Endothelial cell (in vitro differentiated cells): ENCODE results near the gene PCDHA6. TPM values are rescaled to one million over a fixed set of nuclear protein-coding genes. Genes with fewer than 3 reads are reported as not detected.
"Not testable (repeated sequence)": the region's sequence is repeated elsewhere in the genome, so short reads cannot be mapped to it uniquely, and the experiment has no call there.

ENCODE experiments used
- DNase-seq: peaks from one replicate; pipeline ENCODE4 v3.0.0; 2021; ENCODE audit warnings: low spot score
- H3K27ac Mint-ChIP-seq: one replicate; pipeline ENCODE4 v1.8.0; 2021; ENCODE audit warnings: mixed read lengths, inconsistent platforms; ENCODE audit not compliant: unreplicated experiment
- H3K27me3 Mint-ChIP-seq: one replicate; pipeline ENCODE4 v1.8.0; 2021; ENCODE audit warnings: mild to moderate bottlenecking, moderate library complexity, mixed read lengths, inconsistent platforms; ENCODE audit not compliant: unreplicated experiment
- H3K36me3 Mint-ChIP-seq: one replicate; pipeline ENCODE4 v1.8.0; 2021; ENCODE audit warnings: mild to moderate bottlenecking, low read depth, mixed read lengths, inconsistent platforms; ENCODE audit not compliant: unreplicated experiment
- H3K4me1 Mint-ChIP-seq: one replicate; pipeline ENCODE4 v1.8.0; 2021; ENCODE audit warnings: mild to moderate bottlenecking, mixed read lengths, inconsistent platforms; ENCODE audit not compliant: unreplicated experiment
- H3K4me3 Mint-ChIP-seq: one replicate; pipeline ENCODE4 v1.8.0; 2021; ENCODE audit warnings: mild to moderate bottlenecking, mixed read lengths, inconsistent platforms; ENCODE audit not compliant: unreplicated experiment
- H3K9me3 Mint-ChIP-seq: one replicate; pipeline ENCODE4 v1.8.0; 2021; ENCODE audit warnings: mixed read lengths, inconsistent platforms; ENCODE audit not compliant: unreplicated experiment
- CTCF ChIP-seq: fragments of 200-600 bp; sonication (generic); IDR thresholded peaks from one replicate; pipeline ENCODE4 v1.5.0; 2021; ENCODE audit warnings: antibody characterized with exemption; ENCODE audit not compliant: unreplicated experiment
- total RNA-seq: library from RNA; stranded (reverse); fragmentation: NEBNext Ultra II Directional; extraction: Animal tissue kit (Norgen Biotek cat#: 25700); gene quantifications from one replicate; pipeline ENCODE4 v1.2.1, GENCODE V29; 2021; ENCODE audit not compliant: unreplicated experiment

PCDHA6 gene
- total RNA-seq, 1 donor from 2014 or later: 2.3 TPM

DNA sequence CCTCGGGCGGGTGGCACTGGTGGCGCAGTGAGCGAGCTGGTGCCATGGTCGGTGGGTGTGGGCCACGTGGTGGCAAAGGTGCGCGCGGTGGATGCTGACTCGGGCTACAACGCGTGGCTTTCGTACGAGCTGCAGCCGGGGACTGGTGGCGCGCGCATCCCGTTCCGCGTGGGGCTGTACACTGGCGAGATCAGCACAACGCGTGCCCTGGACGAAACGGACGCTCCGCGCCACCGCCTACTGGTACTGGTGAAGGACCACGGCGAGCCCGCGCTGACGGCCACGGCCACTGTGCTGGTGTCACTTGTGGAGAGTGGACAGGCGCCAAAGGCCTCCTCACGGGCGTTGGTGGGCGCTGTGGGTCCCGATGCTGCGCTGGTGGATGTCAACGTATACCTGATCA, 18.9 kb upstream of the PCDHA6 start:
- peaks cover 2% of the 10 kb centered on the region for H3K27me3 Mint-ChIP-seq
- no peaks in the 10 kb centered on the region for H3K9me3 Mint-ChIP-seq
- H3K36me3 Mint-ChIP-seq: peaks cover 7% of the 10 kb centered on the region
- H3K4me3 Mint-ChIP-seq: no peak overlapping the region
- H3K27ac Mint-ChIP-seq: no peak overlapping the region
- peaks cover 10% of the 10 kb centered on the region for H3K4me1 Mint-ChIP-seq
- no peak for TF ChIP-seq CTCF
- no peak for DNase-seq

GRCh38 chr5:140821375-140822280, 6.1 kb upstream of the PCDHA6 start, which contains the start of gene PCDHA5:
Gene PCDHA5, plus strand, starts transcription at chr5:140821613.
- no peak within 1 kb of the TSS for H3K4me3 Mint-ChIP-seq
- H3K4me1 Mint-ChIP-seq: no peaks in the 10 kb centered on the region
- no peaks in the 10 kb centered on the region for H3K9me3 Mint-ChIP-seq
- no peaks in the 10 kb centered on the region for H3K27me3 Mint-ChIP-seq
- peaks cover 12% of the 10 kb centered on the region for H3K36me3 Mint-ChIP-seq
- no peak within 1 kb of the TSS for H3K27ac Mint-ChIP-seq
- no peak for DNase-seq
- TF ChIP-seq CTCF: no peak

DNA sequence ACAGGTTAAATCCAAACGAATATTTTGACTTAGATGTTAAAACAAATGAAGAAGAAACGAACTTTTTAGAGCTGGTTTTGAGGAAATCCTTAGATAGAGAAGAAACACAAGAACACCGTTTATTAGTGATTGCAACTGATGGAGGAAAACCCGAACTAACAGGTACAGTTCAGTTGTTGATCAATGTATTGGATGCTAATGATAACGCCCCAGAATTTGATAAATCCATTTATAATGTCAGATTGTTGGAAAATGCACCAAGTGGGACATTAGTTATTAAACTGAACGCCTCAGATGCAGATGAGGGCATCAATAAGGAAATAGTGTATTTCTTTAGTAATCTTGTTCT, 5.5 kb upstream of the PCDHA6 start:
- Mint-ChIP-seq H3K4me3 (no peak overlapping the region), H3K27me3 (no peaks in the 10 kb centered on the region), H3K27ac (no peak overlapping the region), H3K36me3 (peaks cover 12% of the 10 kb centered on the region), H3K9me3 (no peaks in the 10 kb centered on the region), H3K4me1 (peaks cover 3% of the 10 kb centered on the region)
- no peak for TF ChIP-seq CTCF
- no peak for DNase-seq

GRCh38 chr5:140822969-140823368, 4.8 kb upstream of the PCDHA6 start:
- H3K27me3 Mint-ChIP-seq, H3K27ac Mint-ChIP-seq, DNase-seq, H3K9me3 Mint-ChIP-seq, H3K4me1 Mint-ChIP-seq, H3K4me3 Mint-ChIP-seq: not testable (repeated sequence)
- H3K36me3 Mint-ChIP-seq: peaks cover 12% of the 10 kb centered on the region

DNA sequence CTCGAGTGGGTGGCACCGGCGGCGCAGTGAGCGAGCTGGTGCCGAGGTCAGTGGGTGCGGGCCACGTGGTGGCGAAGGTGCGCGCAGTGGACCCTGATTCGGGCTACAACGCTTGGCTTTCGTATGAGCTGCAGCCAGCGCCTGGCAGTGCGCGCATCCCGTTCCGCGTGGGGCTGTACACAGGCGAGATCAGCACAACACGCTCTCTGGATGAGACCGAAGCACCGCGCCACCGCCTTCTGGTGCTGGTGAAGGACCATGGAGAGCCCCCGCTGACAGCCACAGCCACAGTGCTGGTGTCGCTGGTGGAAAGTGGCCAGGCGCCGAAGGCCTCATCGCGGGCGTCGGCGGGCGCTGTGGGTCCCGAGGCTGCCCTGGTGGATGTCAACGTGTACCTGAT, 4.3 kb upstream of the PCDHA6 start:
- H3K36me3 Mint-ChIP-seq: peaks cover 14% of the 10 kb centered on the region
- peaks cover 3% of the 10 kb centered on the region for H3K4me1 Mint-ChIP-seq
- no peak for TF ChIP-seq CTCF
- no peak overlapping the region for H3K27ac Mint-ChIP-seq
- H3K27me3 Mint-ChIP-seq: no peaks in the 10 kb centered on the region
- no peaks in the 10 kb centered on the region for H3K9me3 Mint-ChIP-seq
- H3K4me3 Mint-ChIP-seq: no peak overlapping the region
- DNase-seq: no peak
